Activated CD8-positive, alpha-beta memory T cell treated with anti-CD3 and anti-CD28 coated beads, Interleukin-2, amount 10 ng/mL, durations not matched to agents 7 days and 5 days (primary cell): ENCODE results near the gene SDK1. TPM values are rescaled to one million over a fixed set of nuclear protein-coding genes. Genes with fewer than 3 reads are reported as not detected.

Experiments
- ATAC-seq: fragments of 150-1000 bp; cut with Tn5 transposase; one replicate; pipeline ENCODE4 v1.10.0; 2021; ENCODE audit warnings: moderate library complexity
- CTCF ChIA-PET: fragments of 350-600 bp; sonication (Branson Sonifier 250); formaldehyde crosslinking; loops from one replicate; lab custom pipeline; 2021; ENCODE audit warnings: antibody characterized with exemption; lab: Charles Lee
- DNase-seq: peaks from one replicate; pipeline ENCODE4 v3.0.0-alpha.2; 2020
- H3K27ac Mint-ChIP-seq: one replicate; pipeline ENCODE4 v1.8.0; 2021; ENCODE audit warnings: mild to moderate bottlenecking, mixed read lengths
- H3K27me3 Mint-ChIP-seq: one replicate; pipeline ENCODE4 v1.8.0; 2021; ENCODE audit warnings: mixed read lengths
- H3K36me3 Mint-ChIP-seq: one replicate; pipeline ENCODE4 v1.8.0; 2021; ENCODE audit warnings: mild to moderate bottlenecking, mixed read lengths
- H3K4me1 Mint-ChIP-seq: one replicate; pipeline ENCODE4 v1.8.0; 2021; ENCODE audit warnings: mixed read lengths
- H3K4me3 Mint-ChIP-seq: one replicate; pipeline ENCODE4 v1.8.0; 2021; ENCODE audit warnings: mild to moderate bottlenecking, moderate library complexity, mixed read lengths
- H3K9me3 Mint-ChIP-seq: one replicate; pipeline ENCODE4 v1.8.0; 2022; ENCODE audit warnings: low read depth, mixed read lengths
- total RNA-seq, 2 experiments: library from RNA; stranded (reverse); gene quantifications; one replicate each; pipeline ENCODE4 v1.2.3, GENCODE V29; 2021

SDK1 gene
- total RNA-seq, 2 experiments from 2014 or later: 0.05 to 0.06 TPM

DNA sequence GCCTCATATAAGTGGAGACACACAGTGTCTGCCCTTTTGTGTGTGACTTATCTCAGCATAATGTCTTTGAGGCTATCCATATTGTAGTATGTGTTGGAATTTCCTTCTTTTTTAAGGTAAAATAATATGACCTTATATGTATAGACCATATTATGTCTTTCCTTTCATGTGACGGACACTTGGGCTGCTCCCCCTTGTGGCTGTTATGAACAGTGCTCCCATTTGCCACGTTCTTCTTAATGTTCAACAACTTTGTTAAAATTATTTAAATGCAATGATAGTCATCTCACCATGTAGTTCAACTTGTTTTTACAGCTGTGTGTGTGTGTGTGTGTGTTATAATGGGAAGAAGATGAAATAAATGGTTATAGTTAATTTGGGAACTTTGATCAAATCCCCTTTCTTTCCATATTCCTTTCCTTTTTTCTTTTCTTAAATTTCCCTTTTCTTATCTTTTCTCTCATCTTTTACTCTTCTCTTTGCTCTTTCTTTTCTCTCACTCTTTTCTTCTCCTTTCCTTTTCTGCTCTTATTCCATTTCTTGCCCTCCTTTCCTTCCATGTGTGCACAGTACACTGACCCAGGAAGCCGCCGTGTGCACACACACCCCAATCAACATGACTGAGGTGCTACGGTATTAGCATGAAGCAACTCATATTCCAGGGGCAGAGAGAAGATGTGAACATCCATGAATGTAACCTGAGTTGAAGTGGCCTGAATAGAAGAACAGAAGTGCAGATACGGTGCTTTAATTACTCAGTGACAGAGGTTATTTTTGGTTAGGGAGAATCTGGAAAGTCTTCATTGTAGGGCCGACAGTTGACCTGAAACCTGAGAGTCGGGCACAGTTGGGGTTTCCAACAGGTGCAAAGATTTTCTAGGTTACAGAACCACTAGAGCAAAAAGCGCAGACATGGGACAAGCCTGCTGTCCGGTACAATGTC, 596.6 kb downstream of the SDK1 start:
- DNase-seq (peak; percentile 49), ATAC-seq (no peak)
- Mint-ChIP-seq H3K36me3 (no peaks in the 10 kb centered on the region), H3K4me3 (no peak overlapping the region), H3K27me3 (peaks cover 9% of the 10 kb centered on the region), H3K9me3 (no peaks in the 10 kb centered on the region), H3K4me1 (no peaks in the 10 kb centered on the region), H3K27ac (no peak overlapping the region)
- CTCF ChIA-PET: interaction anchor here (1.0 to 2.3 kb wide), 4 partner anchors 9 to 1032 kb away, joined by 3 to 12 read pairs (median 4); partner anchors contain the start of gene SDK1

DNA sequence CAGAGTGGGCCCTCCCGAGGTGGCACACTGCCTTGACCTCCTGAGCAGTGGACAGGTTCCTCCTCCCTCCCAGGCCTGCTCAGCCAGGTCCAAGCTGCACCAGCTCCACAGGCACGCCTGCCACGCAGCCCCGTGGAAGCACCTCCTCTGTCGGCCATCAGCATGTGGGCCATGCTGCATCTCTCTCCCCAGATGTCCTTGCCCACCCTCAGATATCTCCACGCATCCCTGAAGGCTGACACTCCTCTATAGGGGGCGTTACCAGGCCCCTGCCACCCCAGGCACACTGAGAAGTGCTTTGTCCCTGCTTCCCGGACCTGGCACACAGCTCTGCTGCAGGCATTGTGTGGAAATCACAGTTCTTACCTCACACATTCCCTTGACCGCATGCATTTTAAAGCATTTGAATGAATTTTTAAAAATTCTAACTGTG, 598.5 kb downstream of the SDK1 start:
- ATAC-seq: no peak
- CTCF ChIA-PET: interaction anchor here (1.1 kb wide), 1 partner anchor 1035 kb away, joined by 3 read pairs; no protein-coding TSS in a partner anchor
- Mint-ChIP-seq H3K4me3 (no peak overlapping the region), H3K4me1 (no peaks in the 10 kb centered on the region), H3K27me3 (peaks cover 3% of the 10 kb centered on the region), H3K9me3 (no peaks in the 10 kb centered on the region), H3K36me3 (no peaks in the 10 kb centered on the region), H3K27ac (no peak overlapping the region)
- DNase-seq: no peak

DNA sequence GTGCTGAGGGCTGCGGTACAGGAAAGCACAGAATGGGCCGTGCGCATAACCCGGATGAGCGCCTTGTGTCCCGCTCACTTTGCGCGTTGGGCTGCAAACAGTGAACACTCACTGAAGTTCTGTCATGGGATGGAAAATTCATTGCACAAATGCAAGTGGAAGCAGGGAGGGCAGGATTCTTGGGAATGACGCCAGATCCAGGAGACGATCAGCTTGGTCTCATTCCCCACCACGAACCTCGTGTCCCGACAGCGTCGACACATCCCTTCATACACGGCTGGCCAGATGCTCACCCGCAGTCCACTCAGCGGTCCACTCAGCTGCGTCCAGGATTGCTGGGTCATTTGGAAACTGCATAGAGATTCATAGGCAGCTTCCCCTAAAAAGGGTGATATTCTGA, 607.1 kb downstream of the SDK1 start:
- H3K27me3 Mint-ChIP-seq: peaks cover 5% of the 10 kb centered on the region
- DNase-seq (no peak), ATAC-seq (no peak)
- H3K36me3 Mint-ChIP-seq: no peaks in the 10 kb centered on the region
- no peak overlapping the region for H3K4me3 Mint-ChIP-seq
- no peaks in the 10 kb centered on the region for H3K4me1 Mint-ChIP-seq
- no peak overlapping the region for H3K27ac Mint-ChIP-seq
- CTCF ChIA-PET: no interaction called here
- no peaks in the 10 kb centered on the region for H3K9me3 Mint-ChIP-seq

DNA sequence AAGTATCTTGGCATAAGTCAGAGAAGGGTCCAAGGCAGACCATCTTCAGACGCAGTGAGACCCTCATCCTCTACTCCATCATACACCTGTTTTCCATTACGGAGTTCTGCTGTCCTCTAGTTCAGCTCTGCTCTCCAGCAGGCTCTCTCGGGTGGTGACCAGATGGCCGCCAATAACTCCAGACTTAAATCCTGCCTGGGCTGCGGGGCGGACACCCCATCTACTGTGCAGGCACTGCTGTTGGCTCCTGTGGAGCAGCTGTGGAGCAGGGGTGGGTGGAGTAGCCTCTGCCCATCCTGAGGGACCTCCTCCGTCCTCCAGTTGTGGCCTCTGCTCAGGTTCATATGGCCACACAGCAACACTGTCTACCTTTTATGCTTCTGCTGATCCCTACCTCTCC, 608.1 kb downstream of the SDK1 start:
- ATAC-seq: no peak
- H3K27ac Mint-ChIP-seq: no peak overlapping the region
- H3K4me3 Mint-ChIP-seq: no peak overlapping the region
- H3K36me3 Mint-ChIP-seq: no peaks in the 10 kb centered on the region
- DNase-seq: no peak
- peaks cover 5% of the 10 kb centered on the region for H3K27me3 Mint-ChIP-seq
- CTCF ChIA-PET: no interaction called here
- H3K4me1 Mint-ChIP-seq: no peaks in the 10 kb centered on the region
- H3K9me3 Mint-ChIP-seq: no peaks in the 10 kb centered on the region

DNA sequence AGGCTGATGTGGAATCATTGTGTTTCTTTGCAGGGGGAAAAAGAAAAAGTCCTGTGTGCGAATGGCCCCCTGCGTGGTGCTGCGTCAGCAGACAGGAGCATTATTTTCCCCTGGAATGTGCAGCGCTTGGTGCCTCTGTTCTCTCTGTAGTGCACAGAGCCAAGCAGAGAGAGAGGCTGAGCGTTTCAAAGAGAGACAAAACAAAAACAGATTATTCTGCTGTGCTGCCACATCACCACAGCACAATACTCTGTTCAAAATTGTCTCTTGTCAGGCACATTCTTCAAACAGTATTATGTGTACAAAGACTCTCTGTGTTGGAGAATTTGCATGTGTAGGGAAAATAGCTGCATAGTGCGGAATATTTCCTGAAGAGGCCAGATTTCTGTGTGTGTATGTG, 609.0 kb downstream of the SDK1 start:
- Mint-ChIP-seq H3K9me3 (no peaks in the 10 kb centered on the region), H3K27ac (no peak overlapping the region), H3K36me3 (no peaks in the 10 kb centered on the region), H3K4me1 (no peaks in the 10 kb centered on the region), H3K4me3 (no peak overlapping the region), H3K27me3 (peaks cover 5% of the 10 kb centered on the region)
- ATAC-seq (no peak), DNase-seq (no peak)
- CTCF ChIA-PET: no interaction called here

DNA sequence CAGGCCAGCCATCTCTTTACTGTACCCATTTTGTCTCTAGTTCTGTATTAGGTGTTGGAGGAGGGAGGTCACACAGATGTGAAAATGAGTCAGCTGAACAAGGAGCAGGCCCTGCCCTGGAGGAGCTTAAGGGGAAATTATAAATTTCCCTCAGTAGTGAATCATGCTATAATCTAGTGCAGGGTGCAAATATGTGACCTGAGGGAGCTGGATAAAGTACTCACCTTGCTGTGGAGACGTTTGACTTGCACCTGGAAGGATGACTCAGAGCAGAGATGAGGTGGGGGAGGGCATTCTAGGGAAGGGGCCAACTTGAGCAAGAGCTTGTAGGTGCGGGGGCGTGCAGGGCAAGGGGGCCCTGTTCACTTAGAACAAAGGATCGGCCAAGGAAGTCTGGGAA, 610.6 kb downstream of the SDK1 start:
- no peak for DNase-seq
- H3K27me3 Mint-ChIP-seq: no peaks in the 10 kb centered on the region
- ATAC-seq: no peak
- H3K4me1 Mint-ChIP-seq: no peaks in the 10 kb centered on the region
- CTCF ChIA-PET: no interaction called here
- no peaks in the 10 kb centered on the region for H3K9me3 Mint-ChIP-seq
- no peak overlapping the region for H3K27ac Mint-ChIP-seq
- no peaks in the 10 kb centered on the region for H3K36me3 Mint-ChIP-seq
- no peak overlapping the region for H3K4me3 Mint-ChIP-seq

DNA sequence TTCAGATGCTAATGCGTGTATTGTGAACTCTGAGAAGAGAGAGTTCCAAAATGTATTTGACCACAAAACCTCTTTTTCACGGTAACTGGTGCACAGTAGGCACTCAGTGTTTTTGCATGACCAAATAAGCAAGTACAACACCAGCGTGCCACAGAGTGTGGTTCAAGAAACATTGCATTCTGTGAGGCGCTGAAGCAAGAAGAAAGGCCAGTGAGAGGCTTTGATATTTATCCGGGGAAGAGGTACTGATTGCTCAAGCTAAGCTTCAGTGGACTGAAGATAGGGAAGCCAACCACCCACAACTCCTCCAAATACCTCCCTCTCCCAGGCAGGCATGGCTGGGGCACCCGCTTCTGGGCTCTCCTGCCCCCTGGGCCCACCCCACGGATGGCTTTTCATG, 611.2 kb downstream of the SDK1 start:
- Mint-ChIP-seq H3K36me3 (no peaks in the 10 kb centered on the region), H3K27ac (no peak overlapping the region), H3K4me1 (no peaks in the 10 kb centered on the region), H3K27me3 (no peaks in the 10 kb centered on the region), H3K4me3 (no peak overlapping the region), H3K9me3 (no peaks in the 10 kb centered on the region)
- CTCF ChIA-PET: no interaction called here
- ATAC-seq (no peak), DNase-seq (no peak)

DNA sequence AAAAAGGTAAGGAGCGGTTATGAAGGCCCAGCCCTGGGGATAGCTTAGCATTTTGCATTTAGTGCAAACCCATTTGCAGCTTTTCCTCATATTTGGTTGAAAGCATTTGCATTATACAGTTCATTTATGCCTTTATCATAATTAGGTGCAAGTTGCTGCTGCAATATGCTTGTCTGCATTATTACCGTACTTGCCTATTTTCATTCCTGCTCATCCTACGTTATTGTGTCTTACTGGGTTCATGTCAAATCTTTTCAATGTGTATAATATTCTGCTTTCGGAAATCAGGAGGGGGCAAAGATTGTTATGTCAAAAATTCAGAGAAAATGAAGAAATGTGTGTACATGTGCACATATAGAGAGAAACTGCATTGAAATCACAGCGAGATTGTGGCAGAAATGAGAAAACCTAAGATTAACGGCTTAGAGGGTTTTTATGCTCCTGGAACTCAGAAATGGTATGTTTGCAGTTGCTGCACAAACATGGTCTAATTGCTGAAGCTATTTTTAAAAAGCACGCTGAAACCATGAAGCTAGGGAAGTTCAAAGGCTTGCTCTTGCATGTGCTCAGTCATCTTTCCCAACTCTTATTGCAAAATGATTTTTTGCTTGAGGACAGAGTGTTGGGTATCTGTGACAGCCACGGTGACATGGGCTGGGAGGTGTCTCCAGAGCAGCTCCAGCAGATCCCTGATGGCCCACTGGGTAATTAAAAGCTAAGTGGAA, 613.2 kb downstream of the SDK1 start:
- Mint-ChIP-seq H3K9me3 (peaks cover 3% of the 10 kb centered on the region), H3K27me3 (no peaks in the 10 kb centered on the region), H3K27ac (no peak overlapping the region), H3K36me3 (no peaks in the 10 kb centered on the region), H3K4me3 (no peak overlapping the region), H3K4me1 (peaks cover 3% of the 10 kb centered on the region)
- CTCF ChIA-PET: no interaction called here
- ATAC-seq (no peak), DNase-seq (no peak)

DNA sequence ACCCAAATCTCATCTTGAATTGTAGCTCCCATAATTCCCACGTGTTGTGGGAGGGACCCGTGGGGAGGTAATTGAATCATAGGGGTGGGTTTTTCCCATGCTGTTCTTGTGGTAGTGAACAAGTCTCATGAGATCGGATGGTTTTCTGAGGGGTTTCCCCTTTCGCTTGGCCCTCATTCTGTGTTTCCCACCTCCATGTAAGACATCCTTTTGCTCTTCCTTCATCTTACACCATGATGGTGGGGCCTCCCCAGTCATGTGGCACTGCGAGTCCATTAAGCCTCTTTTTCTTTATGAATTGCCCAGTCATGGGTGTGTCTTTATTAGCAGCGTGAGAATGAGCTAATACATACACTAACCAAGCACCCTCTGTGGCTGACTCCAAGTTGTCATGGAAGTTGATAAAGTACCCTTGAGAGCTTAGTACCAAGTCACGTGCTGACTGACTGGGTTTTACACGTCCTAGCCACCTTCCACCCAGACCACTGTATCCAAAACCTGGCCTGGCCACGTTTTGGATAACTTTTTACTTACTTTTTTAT, 614.4 kb downstream of the SDK1 start:
- Mint-ChIP-seq H3K27me3 (no peaks in the 10 kb centered on the region), H3K9me3 (peaks cover 3% of the 10 kb centered on the region), H3K27ac (no peak overlapping the region), H3K4me3 (no peak overlapping the region), H3K36me3 (no peaks in the 10 kb centered on the region), H3K4me1 (peaks cover 3% of the 10 kb centered on the region)
- CTCF ChIA-PET: no interaction called here
- DNase-seq (no peak), ATAC-seq (no peak)

DNA sequence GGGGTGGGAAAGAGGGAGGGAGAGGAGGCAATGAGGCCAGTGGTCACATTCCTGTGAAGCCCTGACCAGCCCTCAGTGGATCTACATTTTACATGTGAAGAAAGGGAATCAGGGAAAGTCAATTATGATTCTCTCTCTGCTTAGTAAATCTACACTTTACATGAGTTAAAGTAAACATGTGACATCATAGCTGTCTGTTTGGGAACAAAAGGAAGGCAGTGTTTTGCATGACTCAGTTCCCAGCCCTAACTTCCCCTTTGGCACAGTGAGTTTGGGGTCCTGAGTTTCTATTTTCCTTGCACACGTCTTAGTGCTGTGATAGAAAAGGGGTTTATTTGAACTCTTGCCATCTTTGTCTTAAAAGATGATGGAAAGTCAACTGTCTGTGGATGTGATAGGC, 615.1 kb downstream of the SDK1 start:
- ATAC-seq (no peak), DNase-seq (no peak)
- Mint-ChIP-seq H3K36me3 (no peaks in the 10 kb centered on the region), H3K9me3 (peaks cover 3% of the 10 kb centered on the region), H3K27ac (no peak overlapping the region), H3K4me3 (no peak overlapping the region), H3K4me1 (peaks cover 3% of the 10 kb centered on the region), H3K27me3 (no peaks in the 10 kb centered on the region)
- CTCF ChIA-PET: no interaction called here

DNA sequence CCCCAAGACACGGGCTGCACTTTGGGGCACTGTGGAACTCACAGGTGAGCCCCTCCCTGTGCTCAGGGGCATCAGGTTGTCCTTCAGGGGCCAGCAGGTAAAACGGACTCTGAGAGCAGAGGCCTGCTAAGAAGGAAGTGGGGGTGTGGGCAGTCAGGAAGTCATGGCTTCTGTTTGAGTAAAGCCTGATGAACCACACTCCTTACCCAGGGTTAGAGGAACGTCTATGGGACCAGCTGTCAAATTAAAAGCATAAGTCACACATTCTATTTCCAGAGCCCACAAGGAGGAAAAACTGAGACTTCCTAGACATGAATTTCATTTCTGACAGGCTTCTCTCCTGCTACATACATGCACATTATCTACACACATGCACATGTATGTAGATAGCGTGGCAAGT, 616.4 kb downstream of the SDK1 start:
- no peak for ATAC-seq
- peaks cover 3% of the 10 kb centered on the region for H3K4me1 Mint-ChIP-seq
- H3K27ac Mint-ChIP-seq: no peak overlapping the region
- DNase-seq: no peak
- CTCF ChIA-PET: no interaction called here
- peaks cover 3% of the 10 kb centered on the region for H3K9me3 Mint-ChIP-seq
- no peaks in the 10 kb centered on the region for H3K27me3 Mint-ChIP-seq
- H3K36me3 Mint-ChIP-seq: no peaks in the 10 kb centered on the region
- H3K4me3 Mint-ChIP-seq: no peak overlapping the region

DNA sequence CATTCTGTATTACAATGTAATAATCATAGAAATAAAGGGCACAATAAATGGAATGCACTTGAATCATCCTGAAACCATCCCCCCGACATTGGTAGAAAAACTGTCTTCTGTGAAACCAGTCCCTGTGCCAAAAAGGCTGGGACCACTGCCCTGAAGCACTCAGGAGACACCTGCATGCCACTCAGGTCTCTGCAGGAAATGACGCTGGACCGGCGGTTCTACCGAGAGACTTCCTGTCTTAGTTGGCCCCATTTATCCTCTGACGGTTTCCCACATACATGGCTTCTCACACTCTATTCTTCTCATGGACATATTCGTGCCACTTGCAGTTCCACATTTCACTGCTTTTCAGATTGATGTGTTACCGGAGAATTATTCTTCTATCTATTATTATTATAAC, 617.5 kb downstream of the SDK1 start:
- ATAC-seq: no peak
- H3K4me1 Mint-ChIP-seq: peaks cover 3% of the 10 kb centered on the region
- no peaks in the 10 kb centered on the region for H3K36me3 Mint-ChIP-seq
- H3K4me3 Mint-ChIP-seq: no peak overlapping the region
- no peak overlapping the region for H3K27ac Mint-ChIP-seq
- H3K9me3 Mint-ChIP-seq: peaks cover 3% of the 10 kb centered on the region
- CTCF ChIA-PET: no interaction called here
- H3K27me3 Mint-ChIP-seq: no peaks in the 10 kb centered on the region
- DNase-seq: no peak

DNA sequence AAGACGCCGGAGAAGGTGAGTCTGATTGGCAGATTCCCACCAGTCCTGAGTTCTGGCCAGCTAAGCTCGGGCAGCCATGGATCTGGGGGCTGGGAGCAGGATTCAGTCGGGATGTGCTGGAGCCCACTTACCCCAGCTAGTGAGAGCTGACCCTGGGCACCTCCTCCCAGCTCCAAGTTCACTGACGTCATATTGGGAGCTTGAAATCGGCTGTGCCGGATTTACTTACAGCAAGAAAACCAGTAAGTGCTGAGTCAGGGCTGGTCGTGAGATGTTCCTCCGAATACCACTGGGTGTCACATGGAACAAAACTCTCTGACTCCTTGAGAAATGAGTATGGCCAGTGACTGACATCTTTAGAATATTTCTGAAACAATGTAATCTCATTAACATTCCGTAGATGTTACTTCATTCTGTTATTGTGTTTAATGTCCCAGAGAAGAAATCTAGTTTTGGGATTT, 621.2 kb downstream of the SDK1 start:
- ATAC-seq (no peak), DNase-seq (no peak)
- no peaks in the 10 kb centered on the region for H3K27me3 Mint-ChIP-seq
- H3K27ac Mint-ChIP-seq: no peak overlapping the region
- H3K4me3 Mint-ChIP-seq: no peak overlapping the region
- H3K9me3 Mint-ChIP-seq: peaks cover 3% of the 10 kb centered on the region
- H3K36me3 Mint-ChIP-seq: no peaks in the 10 kb centered on the region
- CTCF ChIA-PET: interaction anchor here (1.2 kb wide), 1 partner anchor 25 kb away, joined by 4 read pairs; no protein-coding TSS in a partner anchor
- H3K4me1 Mint-ChIP-seq: peaks cover 3% of the 10 kb centered on the region
